NOMO-1 (cell line): ENCODE measurements around the gene PLEKHO1.
"Not testable (repeated sequence)": the region's sequence is repeated elsewhere in the genome, so short reads cannot be mapped to it uniquely, and the experiment has no call there.

Experiments
- DNase-seq, 2 experiments: peaks; one replicate each; lab custom pipeline; 2025; ENCODE audit not compliant: unreplicated experiment in 2 of 2; lab: John Stamatoyannopoulos, UW

Gene PLEKHO1

DNA sequence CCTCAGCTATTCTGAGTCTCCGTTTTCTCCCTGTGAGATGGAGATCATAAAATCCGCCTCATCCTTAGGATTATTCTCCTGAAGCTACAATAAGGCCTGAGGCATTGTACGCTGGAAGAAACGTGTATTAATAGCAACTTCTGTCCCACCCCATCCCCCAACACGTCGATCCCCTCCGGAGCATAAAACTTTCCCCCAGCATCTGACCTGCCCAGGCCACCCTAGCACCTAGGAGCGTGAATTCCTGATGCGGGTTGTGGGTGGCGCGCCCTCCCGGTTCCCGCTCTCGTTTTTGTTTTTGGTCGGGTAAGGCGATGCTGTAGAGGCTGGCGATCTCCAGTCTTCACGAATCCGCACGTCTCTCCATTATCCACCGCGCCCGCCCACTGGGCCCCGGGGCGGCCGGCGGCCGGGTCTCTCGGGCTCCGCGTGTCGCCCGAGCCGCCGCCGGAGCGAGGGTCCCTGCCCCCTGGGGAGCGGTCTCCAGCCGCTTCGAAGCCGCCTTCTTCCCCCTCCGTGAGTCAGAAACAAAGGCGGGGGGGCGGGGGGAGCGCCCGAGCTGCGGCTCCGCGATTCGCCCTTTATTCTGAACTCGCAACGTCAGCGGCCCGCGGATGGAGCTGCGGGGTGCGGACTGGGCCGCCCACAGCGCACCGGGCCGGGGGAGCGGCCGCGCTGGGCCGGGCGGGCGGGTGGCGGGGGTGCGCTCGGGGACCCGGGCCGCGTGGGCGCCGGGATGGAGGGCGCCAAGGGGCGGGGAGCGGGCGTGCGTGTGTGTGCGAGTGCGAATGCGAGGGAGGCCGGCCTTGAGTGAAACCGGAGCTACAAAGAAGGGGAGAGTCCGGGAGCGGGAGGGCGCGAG is at the start of gene PLEKHO1:
Gene PLEKHO1 (plus strand): TSS at position 646 of the 862 bp plus-strand sequence. CDS start 342 bp downstream, outside the sequence.
- DNase-seq: no peak

- no peak for DNase-seq
Observed at GRCh38 chr1:150102986-150103385, 46.7 kb upstream of the PLEKHO1 start.

GRCh38 chr1:150106341-150106740 is 43.4 kb upstream of the PLEKHO1 start:
- no peak for DNase-seq

- no peak for DNase-seq
Observed at GRCh38 chr1:150109586-150109985, 40.1 kb upstream of the PLEKHO1 start.

DNA sequence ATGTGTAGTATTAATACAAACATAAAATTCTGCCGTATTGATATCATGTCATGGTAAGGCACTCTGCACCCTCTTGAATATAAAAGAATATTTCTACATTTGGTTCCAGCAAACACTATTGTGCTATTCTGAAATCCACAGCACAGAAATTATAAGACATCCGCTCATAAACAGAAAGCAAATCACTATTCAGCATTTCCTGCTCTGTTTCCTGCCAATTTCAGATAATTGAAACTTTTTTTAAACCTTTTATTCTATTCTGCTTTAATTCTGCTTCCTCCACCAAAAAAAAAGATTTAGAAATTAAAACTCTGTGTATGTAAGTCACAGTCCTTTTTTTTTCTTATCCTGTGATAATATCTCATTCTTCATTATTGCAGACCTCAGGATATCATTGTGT is 39.6 kb upstream of the PLEKHO1 start:
- DNase-seq: no peak

DNA sequence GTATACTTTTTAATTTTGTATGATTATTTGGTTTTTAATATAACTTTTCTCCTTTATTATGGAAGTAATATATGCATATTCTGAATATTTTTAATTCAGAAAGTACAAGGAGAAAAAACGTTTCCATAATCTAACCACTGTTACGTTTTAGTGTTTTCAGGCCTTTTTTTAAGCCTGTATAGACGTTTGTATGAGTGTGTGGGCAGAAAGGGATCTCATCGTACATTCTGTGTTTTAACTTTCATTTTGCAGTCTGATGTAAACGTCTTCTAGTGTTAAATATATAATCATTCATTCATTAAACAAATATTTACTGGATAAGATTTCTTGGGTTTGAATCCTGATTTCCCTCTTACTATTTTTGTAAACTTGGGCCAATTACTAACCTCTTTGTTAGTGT is 38.0 kb upstream of the PLEKHO1 start:
- DNase-seq: no peak

- no peak for DNase-seq
Observed at GRCh38 chr1:150115121-150115520, 34.6 kb upstream of the PLEKHO1 start.

DNA sequence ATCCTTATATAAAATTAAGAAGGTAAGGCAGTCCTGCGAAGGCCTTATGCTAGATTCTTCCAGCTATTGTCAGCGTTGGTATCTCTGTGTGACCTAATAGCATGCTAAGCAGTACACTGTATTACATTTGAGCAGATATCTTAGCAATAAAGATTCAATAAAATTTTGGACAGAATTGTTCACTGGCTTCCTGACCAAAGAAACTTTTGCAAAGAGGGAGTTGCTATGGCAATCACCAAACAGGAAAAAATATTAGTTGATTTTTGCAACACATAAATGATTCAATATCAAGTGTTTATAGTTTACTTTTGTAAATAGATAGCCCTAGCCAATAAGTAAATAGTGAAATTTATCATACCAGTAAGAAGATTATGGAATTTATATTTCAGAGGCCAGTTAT is 31.0 kb upstream of the PLEKHO1 start:
- no peak for DNase-seq

GRCh38 chr1:150121236-150121862 is 28.4 kb upstream of the PLEKHO1 start:
- DNase-seq: no peak

DNA sequence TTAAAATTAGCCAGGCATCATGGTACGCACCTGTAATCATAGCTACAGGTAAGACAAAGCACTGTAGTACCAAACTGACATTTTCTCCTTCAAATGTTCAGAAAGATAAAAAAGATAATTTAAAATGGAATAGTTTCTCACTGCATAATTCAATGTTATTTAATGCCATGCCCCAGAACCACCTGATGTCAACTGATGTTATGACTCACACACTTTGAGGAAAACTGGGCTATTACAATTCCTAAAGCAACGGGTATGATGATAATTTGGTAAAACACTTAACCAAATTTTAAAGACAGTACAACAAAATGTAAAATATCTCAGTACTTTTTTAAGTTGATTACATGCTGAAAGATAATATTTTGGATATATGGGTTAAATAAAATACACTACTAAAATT is 22.9 kb upstream of the PLEKHO1 start:
- no peak for DNase-seq

- no peak for DNase-seq
Observed at GRCh38 chr1:150127464-150127863, 22.3 kb upstream of the PLEKHO1 start.

GRCh38 chr1:150127868-150128267 is 21.8 kb upstream of the PLEKHO1 start:
- no peak for DNase-seq

DNA sequence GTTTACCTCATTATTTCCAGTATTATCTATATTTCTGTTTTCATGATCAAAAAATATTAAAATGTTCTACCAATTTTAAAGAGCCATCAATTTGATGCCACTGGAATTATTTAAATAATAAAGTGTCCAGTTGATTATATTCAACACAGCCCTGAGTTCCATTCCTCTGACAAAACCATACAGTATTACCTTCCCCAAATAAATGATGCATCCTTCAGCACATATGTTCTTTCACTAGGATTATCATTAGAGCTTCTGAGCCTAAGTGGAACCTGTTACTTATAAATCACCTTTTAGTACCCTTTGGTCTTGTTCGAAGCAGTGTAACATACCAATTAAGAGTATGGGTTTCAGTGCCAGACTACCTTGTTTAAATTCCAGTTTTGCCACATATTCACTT is 17.3 kb upstream of the PLEKHO1 start:
- DNase-seq: no peak

GRCh38 chr1:150134537-150134936 is 15.2 kb upstream of the PLEKHO1 start:
- DNase-seq: no peak

GRCh38 chr1:150135400-150135799 is 14.3 kb upstream of the PLEKHO1 start:
- DNase-seq: not testable (repeated sequence)

DNA sequence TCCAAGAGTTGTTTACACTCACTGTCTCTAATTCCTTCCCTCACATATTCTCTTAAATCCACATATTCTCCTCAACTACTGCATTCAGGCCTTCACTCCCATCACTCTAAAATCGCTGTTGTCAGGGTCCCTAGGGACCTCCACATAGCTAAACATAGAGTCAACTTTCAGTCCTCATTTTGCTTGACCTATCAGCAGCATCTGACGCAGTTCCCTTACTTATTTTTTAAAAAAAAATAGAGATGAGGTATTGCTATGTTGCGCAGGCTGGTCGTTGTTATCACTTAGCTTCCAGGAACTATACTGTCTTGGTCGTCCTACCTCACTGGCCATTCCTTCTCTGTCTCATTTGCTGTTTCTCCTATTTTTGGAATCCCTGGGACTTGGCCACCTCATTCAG is 11.7 kb upstream of the PLEKHO1 start:
- DNase-seq: no peak

GRCh38 chr1:150141452-150141851 is 8.3 kb upstream of the PLEKHO1 start:
- DNase-seq: no peak

DNA sequence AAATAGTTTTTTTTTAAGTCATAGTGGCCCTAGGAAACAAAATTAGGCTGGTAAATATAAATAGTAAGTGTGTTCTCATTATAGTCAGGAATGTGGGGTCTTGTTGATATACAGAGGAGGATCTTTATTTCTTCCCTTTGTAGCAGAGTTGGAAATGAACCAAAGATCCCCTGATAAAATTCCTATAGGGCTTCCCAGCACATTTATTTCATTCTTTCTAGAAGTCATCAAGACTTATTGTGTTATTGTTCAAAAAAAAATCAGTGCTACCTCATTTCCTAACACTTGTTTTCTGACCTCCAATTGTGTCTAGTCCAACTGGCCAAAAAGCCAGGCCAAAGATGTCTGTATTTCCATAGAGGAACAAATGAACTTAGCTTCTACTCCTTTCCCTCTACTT is 7.6 kb upstream of the PLEKHO1 start:
- DNase-seq: no peak

DNA sequence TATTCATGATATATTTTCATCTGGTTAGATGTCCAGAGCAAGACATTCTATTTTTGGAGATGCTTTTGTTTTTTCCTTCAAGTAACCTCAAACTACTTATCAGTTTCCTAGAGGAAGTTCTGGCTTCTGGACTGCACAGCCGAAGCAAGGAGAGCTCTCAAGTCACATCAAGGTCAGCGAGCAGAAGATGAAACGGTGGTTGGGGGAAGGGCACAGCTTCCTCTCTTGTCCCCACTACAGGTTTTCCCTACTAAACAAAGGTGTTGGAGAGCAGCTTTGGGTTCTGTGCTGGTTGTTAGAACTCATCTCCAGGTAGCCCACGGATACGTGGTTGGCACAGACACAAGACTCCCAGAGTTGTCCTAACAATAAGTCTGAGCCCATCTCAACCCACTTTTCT is 5.1 kb upstream of the PLEKHO1 start:
- peak in 1 of 2 experiments; percentile 16 for DNase-seq

GRCh38 chr1:150146016-150146415 is 3.7 kb upstream of the PLEKHO1 start:
- DNase-seq: not testable (repeated sequence)

DNA sequence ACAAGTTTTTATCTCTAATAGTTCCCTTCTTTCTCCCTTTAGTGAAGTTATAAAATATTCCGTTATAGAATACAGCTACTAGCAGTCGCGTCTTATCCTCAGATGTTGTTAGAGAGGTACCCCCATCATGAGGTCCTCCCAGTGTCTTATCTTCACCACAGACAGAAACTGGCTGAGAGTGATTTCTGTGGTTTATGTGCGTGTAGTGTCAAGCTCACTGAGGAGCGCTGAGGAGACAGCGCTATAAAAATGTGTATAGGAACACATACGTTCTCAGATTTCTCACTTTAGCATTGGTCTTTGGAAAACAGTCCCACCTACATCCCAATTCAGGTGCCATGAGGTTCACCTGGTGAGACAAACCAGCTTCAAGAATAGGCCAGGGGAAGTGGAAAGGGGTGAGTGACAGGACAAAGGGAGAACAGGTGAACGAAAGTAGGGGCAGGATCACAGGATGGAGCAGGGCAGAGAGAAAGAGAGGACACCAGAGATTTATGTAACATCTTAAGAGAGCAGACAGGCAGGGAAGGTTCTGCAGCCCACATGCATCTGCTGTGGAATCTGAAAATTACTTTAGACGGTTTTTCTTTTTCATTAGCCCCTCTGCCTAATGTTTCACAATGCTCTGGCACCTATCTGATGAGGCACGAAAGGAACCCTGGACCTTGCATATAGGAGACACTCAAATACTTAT is 2.7 kb upstream of the PLEKHO1 start:
- no peak for DNase-seq

GRCh38 chr1:150148837-150149270 is 862 bp upstream of the PLEKHO1 start:
- no peak for DNase-seq
